LNCaP clone FGC (cell line): ENCODE measurements around the gene NUCB2.

Experiments
- DNase-seq: peaks from one replicate; pipeline ENCODE4 v3.0.0-alpha.2; 2011; ENCODE audit warnings: low read depth
- H3K4me3 ChIP-seq: 2 replicates; pipeline ENCODE4 v1.5.1; 2011; ENCODE audit warnings: mild to moderate bottlenecking, low read depth, low read length, control low read depth
- TF ChIP-seq, protein P1 (sequence below): IDR thresholded peaks from 2 replicates; pipeline ENCODE4 v1.5.1; 2012; ENCODE audit warnings: mild to moderate bottlenecking; ENCODE audit not compliant: control insufficient read depth, insufficient read depth; ENCODE audit errors: extremely low read depth

Gene NUCB2

DNA sequence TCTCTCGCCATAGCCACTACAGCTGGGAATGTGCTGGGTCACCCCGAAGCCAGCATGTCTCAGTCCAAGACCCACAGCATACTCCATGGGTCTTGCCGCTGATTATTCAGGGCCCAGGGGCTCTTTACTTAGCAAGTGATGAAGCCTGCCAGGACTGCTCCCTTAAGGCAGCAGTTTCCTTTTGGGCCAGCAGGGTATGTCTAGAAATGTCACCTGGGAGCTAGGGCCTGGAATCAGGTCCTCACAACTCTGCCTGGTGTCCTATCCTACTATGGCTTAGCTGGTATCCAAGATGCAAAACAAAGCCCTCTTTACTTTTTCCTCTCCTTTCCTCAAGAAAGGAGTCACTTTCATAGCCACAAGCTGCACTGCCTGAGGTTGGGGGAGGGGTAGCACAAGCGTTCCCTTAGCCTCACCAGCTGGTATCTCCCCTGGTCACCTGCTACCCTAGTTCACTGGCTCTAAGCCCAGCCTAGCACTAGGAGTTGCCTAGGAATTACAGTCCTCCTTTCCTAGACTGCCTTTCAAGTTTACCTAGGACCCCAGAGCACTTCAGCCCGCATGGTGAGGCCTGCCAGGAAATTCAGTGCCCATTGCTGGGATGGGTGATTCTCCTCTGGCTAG is 52.4 kb downstream of the NUCB2 start:
- DNase-seq = no peak
- no peak overlapping the region for H3K4me3 ChIP-seq
- TF ChIP-seq, protein P1, sequence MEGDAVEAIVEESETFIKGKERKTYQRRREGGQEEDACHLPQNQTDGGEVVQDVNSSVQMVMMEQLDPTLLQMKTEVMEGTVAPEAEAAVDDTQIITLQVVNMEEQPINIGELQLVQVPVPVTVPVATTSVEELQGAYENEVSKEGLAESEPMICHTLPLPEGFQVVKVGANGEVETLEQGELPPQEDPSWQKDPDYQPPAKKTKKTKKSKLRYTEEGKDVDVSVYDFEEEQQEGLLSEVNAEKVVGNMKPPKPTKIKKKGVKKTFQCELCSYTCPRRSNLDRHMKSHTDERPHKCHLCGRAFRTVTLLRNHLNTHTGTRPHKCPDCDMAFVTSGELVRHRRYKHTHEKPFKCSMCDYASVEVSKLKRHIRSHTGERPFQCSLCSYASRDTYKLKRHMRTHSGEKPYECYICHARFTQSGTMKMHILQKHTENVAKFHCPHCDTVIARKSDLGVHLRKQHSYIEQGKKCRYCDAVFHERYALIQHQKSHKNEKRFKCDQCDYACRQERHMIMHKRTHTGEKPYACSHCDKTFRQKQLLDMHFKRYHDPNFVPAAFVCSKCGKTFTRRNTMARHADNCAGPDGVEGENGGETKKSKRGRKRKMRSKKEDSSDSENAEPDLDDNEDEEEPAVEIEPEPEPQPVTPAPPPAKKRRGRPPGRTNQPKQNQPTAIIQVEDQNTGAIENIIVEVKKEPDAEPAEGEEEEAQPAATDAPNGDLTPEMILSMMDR = no peak

- no peak for DNase-seq
- no peak overlapping the region for H3K4me3 ChIP-seq
- TF ChIP-seq, protein P1 = no peak
These were observed 55.1 kb downstream of the NUCB2 start for GRCh38 chr11:17331669-17332068.

DNA sequence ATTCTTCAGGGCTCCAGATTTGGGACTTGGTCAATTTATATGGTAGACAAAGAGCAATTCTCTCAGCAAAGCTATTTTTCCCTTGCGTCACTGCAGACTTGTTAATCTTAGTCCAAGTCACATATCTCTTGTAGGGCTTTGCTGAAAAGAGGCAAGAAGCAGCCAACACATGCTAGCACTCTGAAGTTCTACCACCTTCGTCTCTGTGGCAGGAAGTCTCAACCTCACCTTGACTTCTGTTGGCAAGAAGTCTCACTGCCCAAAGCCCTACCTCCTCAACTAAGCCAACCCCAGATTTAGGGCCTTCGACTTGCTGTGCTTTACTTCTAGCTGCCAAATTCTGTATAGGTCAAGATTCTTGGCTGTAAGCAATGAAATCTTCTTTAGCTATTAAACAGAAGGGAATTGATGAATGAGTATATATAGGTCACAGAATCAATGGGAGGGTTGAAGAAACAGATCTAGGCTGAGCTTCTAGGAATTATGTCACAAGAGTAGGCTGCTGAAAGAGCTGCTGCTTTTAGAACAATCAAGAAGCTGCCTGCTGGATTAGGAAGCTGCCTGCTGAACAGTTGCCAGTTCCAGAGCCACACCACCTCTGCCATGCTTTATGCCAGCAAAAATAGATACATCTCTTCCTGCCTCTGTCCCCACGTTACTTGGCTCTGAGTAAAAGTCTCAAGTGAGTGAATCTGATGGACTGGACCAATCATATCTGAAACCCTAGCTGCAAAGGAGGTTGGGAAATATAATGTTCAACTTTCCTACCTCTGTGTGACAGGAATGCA is 57.5 kb downstream of the NUCB2 start:
- TF ChIP-seq, protein P1 = no peak
- DNase-seq = no peak

GRCh38 chr11:17343257-17343656 is 66.7 kb downstream of the NUCB2 start:
- TF ChIP-seq, protein P1 = no peak
- H3K4me3 ChIP-seq = no peak overlapping the region
- DNase-seq = no peak

More for the DNA sequence above, 57.5 kb downstream of the NUCB2 start:
- H3K4me3 ChIP-seq = no peak overlapping the region

- TF ChIP-seq, protein P1 = no peak
- no peak overlapping the region for H3K4me3 ChIP-seq
- no peak for DNase-seq
These were observed 67.4 kb downstream of the NUCB2 start for GRCh38 chr11:17343907-17344306.

GRCh38 chr11:17347676-17348075 is 71.1 kb downstream of the NUCB2 start:
- H3K4me3 ChIP-seq = no peak overlapping the region
- DNase-seq = no peak
- TF ChIP-seq, protein P1 = no peak
